Ishikawa (cell line): ENCODE data around the gene BAZ2B.

Source experiments
- CEBPB ChIP-seq: IDR thresholded peaks from 2 replicates; pipeline ENCODE4 v1.6.1; 2012
- CREB1 ChIP-seq: IDR thresholded peaks from 2 replicates; pipeline ENCODE4 v1.6.1; 2012; ENCODE audit warnings: low read depth
- EGR1 ChIP-seq: IDR thresholded peaks from 2 replicates; pipeline ENCODE4 v1.6.1; 2012
- EP300 ChIP-seq: IDR thresholded peaks from 2 replicates; pipeline ENCODE4 v1.6.1; 2012; ENCODE audit warnings: borderline replicate concordance
- FOXM1 ChIP-seq: IDR thresholded peaks from 2 replicates; pipeline ENCODE4 v1.6.1; 2012; ENCODE audit warnings: low read depth, borderline replicate concordance
- MAX ChIP-seq: IDR thresholded peaks from 2 replicates; pipeline ENCODE4 v1.6.1; 2012
- NFIC ChIP-seq: IDR thresholded peaks from 2 replicates; pipeline ENCODE4 v1.6.1; 2012
- RAD21 ChIP-seq: IDR thresholded peaks from 2 replicates; pipeline ENCODE4 v1.6.1; 2012; ENCODE audit warnings: low read depth
- REST ChIP-seq: IDR thresholded peaks from 2 replicates; pipeline ENCODE4 v1.6.1; 2012; ENCODE audit warnings: low read depth, mild to moderate bottlenecking
- TAF1 ChIP-seq: IDR thresholded peaks from 2 replicates; pipeline ENCODE4 v1.6.1; 2012; ENCODE audit warnings: low read depth, mild to moderate bottlenecking
- TCF12 ChIP-seq: IDR thresholded peaks from 2 replicates; pipeline ENCODE4 v1.6.1; 2012; ENCODE audit warnings: low read depth
- TEAD4 ChIP-seq: IDR thresholded peaks from 2 replicates; pipeline ENCODE4 v1.6.1; 2012
- USF1 ChIP-seq: IDR thresholded peaks from 2 replicates; pipeline ENCODE4 v1.6.1; 2012
- ZBTB7A ChIP-seq: IDR thresholded peaks from 2 replicates; pipeline ENCODE4 v1.6.1; 2012; ENCODE audit warnings: low read depth

- TF ChIP-seq FOXM1 (no peak), EGR1 (no peak), CEBPB (no peak), REST (no peak), TEAD4 (no peak), EP300 (no peak), USF1 (no peak), ZBTB7A (no peak), RAD21 (no peak), TAF1 (no peak), CREB1 (no peak), MAX (no peak), NFIC (no peak), TCF12 (no peak)
Observed at GRCh38 chr2:159559034-159559433, 57.3 kb downstream of the BAZ2B start.
